ENCODE data around the gene KIAA0825.

Gene KIAA0825

DNA sequence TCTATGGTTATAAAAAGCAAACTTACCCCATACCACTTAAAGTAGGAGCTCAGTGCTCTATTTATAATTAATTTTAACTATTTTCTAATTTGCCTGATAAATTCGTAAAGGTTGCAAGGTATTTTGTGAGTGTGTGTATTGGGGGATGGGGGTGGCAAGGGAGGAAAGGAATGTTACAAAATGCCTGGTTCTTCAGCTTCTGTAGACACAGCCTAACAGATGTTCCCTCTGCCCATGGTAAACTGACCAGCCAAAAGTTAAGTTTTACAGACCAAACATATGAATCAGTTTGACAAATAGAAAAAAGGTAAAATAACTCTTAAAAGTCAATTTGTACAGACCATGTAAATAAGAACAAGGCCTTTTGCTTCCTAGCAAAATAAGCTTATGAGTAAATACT lies 232.6 kb downstream of the KIAA0825 start:
- no peak overlapping the region for H2AFZ ChIP-seq (ENCODE audit: low read depth, low read length)
- no peak overlapping the region for H3K9ac ChIP-seq (ENCODE audit: low read length)
- H3K79me2 ChIP-seq (ENCODE audit: low read length), result no peaks in the 10 kb centered on the region
- no peaks in the 10 kb centered on the region for H3K36me3 ChIP-seq (replicated peaks; ENCODE audit: low read depth, low read length)
- no peaks in the 10 kb centered on the region for H4K20me1 ChIP-seq (ENCODE audit: insufficient read depth, low read length)
- H3K27ac ChIP-seq (ENCODE audit: low read length), result no peak overlapping the region
- no peak for TF ChIP-seq EZH2phosphoT487 (IDR thresholded peaks at IDR 0.05; ENCODE audit: low read depth)
- TF ChIP-seq, protein P1, sequence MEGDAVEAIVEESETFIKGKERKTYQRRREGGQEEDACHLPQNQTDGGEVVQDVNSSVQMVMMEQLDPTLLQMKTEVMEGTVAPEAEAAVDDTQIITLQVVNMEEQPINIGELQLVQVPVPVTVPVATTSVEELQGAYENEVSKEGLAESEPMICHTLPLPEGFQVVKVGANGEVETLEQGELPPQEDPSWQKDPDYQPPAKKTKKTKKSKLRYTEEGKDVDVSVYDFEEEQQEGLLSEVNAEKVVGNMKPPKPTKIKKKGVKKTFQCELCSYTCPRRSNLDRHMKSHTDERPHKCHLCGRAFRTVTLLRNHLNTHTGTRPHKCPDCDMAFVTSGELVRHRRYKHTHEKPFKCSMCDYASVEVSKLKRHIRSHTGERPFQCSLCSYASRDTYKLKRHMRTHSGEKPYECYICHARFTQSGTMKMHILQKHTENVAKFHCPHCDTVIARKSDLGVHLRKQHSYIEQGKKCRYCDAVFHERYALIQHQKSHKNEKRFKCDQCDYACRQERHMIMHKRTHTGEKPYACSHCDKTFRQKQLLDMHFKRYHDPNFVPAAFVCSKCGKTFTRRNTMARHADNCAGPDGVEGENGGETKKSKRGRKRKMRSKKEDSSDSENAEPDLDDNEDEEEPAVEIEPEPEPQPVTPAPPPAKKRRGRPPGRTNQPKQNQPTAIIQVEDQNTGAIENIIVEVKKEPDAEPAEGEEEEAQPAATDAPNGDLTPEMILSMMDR (IDR thresholded peaks at IDR 0.05; ENCODE audit: low read depth, low read length), result no peak
- no peak overlapping the region for H3K4me3 ChIP-seq (ENCODE audit: low read length)
- no peaks in the 10 kb centered on the region for H3K9me3 ChIP-seq (ENCODE audit: insufficient read depth, low read length)
- H3K27me3 ChIP-seq (ENCODE audit: low read depth, low read length), result no peaks in the 10 kb centered on the region
- H3K4me1 ChIP-seq (ENCODE audit: low read length), result no peaks in the 10 kb centered on the region; the same call in 1 of the 2 replicates
- no peak overlapping the region for H3K4me2 ChIP-seq (ENCODE audit: low read length)

DNA sequence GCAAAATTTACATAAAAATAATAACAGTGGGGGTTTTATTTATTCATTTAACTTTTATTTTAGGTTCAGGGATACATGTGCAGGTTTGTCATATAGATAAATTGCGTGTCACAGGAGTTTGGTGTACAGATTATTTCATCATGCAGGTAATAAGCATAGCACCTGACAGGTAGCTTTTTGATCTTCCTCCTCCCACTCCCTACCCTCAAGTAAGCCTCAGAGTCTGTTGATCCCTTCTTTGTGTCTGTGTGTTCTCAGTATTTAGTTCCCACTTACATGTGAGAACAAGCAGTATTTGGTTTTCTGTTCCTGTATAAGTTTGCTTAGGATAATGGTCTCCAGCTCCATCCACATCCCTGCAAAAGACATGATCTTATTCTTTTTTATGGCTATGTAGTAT lies 240.3 kb downstream of the KIAA0825 start:
- H3K9me3 ChIP-seq (ENCODE audit: insufficient read depth, low read length), result no peaks in the 10 kb centered on the region
- H3K27me3 ChIP-seq (ENCODE audit: low read depth, low read length), result no peaks in the 10 kb centered on the region
- no peaks in the 10 kb centered on the region for H4K20me1 ChIP-seq (ENCODE audit: insufficient read depth, low read length)
- no peak overlapping the region for H3K4me3 ChIP-seq (ENCODE audit: low read length)
- H3K9ac ChIP-seq (ENCODE audit: low read length), result no peak overlapping the region
- no peak overlapping the region for H3K4me2 ChIP-seq (ENCODE audit: low read length)
- H3K79me2 ChIP-seq (ENCODE audit: low read length), result no peaks in the 10 kb centered on the region
- peaks cover 7% of the 10 kb centered on the region for H3K4me1 ChIP-seq (ENCODE audit: low read length)
- no peak overlapping the region for H2AFZ ChIP-seq (ENCODE audit: low read depth, low read length)
- H3K36me3 ChIP-seq (replicated peaks; ENCODE audit: low read depth, low read length), result no peaks in the 10 kb centered on the region
- TF ChIP-seq EZH2phosphoT487 (IDR thresholded peaks at IDR 0.05; ENCODE audit: low read depth), result no peak
- TF ChIP-seq, protein P1 (IDR thresholded peaks at IDR 0.05; ENCODE audit: low read depth, low read length), result no peak
- no peak overlapping the region for H3K27ac ChIP-seq (ENCODE audit: low read length)

DNA sequence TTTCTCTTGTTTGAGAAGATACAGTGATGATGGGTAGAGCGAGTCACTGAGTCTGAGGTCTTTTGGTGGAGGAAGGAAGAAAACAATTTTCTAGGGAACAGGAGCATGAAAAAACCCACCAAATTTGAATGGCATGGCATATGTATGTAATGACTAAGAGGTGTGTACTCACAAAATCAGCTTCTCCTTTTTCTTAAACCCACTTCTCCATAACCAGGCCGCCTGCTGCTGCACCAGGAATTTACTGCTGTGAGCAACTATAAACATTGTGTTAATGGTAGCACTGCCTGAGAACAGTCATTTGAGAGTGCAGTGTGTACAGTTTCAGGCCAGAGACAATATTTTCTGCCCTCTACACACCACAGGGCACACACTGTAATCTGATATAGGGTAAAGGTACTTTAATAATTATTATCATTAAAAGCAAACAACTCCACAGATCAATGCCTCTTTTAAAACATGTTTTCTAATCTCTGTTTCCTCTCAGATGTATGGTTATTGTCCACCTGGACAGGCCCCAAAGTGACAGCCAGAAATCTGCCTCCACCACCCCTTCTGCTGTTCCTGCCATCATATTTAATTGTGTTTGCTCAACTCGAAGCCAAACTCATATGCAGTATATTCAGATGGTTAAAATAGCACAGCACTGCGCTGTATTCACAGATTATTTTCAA lies 241.6 kb downstream of the KIAA0825 start:
- H3K27me3 ChIP-seq (ENCODE audit: low read depth, low read length), result no peaks in the 10 kb centered on the region
- no peaks in the 10 kb centered on the region for H3K79me2 ChIP-seq (ENCODE audit: low read length)
- no peak overlapping the region for H3K9ac ChIP-seq (ENCODE audit: low read length)
- no peak overlapping the region for H2AFZ ChIP-seq (ENCODE audit: low read depth, low read length)
- H3K9me3 ChIP-seq (ENCODE audit: insufficient read depth, low read length), result no peaks in the 10 kb centered on the region
- 0 out of 2 replicates have a peak overlapping the region, but pooled peaks have one; percentile 5 for H3K4me2 ChIP-seq (ENCODE audit: low read length)
- no peak overlapping the region for H3K27ac ChIP-seq (ENCODE audit: low read length)
- H3K4me3 ChIP-seq (ENCODE audit: low read length), result no peak overlapping the region
- peaks cover 7% of the 10 kb centered on the region for H3K4me1 ChIP-seq (ENCODE audit: low read length)
- no peaks in the 10 kb centered on the region for H3K36me3 ChIP-seq (replicated peaks; ENCODE audit: low read depth, low read length)
- no peaks in the 10 kb centered on the region for H4K20me1 ChIP-seq (ENCODE audit: insufficient read depth, low read length)
- no peak for TF ChIP-seq EZH2phosphoT487 (IDR thresholded peaks at IDR 0.05; ENCODE audit: low read depth)
- TF ChIP-seq, protein P1 (IDR thresholded peaks at IDR 0.05; ENCODE audit: low read depth, low read length), result no peak

DNA sequence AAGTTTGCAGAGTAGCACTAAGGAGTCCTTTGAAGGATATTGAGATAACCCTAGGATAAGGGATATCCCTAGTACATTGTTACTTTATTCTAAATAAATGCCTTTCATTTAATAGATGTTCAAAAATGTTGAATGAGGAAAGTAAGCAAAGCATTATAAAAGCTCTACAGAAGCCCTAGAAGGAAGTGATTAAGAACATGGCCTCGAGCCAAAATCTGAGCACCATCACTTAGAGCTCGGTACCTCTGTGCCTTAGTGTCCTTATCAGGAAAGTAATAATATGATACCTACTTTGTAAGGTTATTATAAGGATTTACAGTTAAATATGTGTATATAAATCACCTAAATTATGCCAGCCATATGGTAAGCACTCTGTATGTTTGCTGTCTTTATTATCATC lies 242.6 kb downstream of the KIAA0825 start:
- no peak overlapping the region for H3K9ac ChIP-seq (ENCODE audit: low read length)

More for the DNA sequence above, 242.6 kb downstream of the KIAA0825 start:
- H3K9me3 ChIP-seq (ENCODE audit: insufficient read depth, low read length), result no peaks in the 10 kb centered on the region
- TF ChIP-seq, protein P1 (IDR thresholded peaks at IDR 0.05; ENCODE audit: low read depth, low read length), result no peak
- no peak for TF ChIP-seq EZH2phosphoT487 (IDR thresholded peaks at IDR 0.05; ENCODE audit: low read depth)
- no peaks in the 10 kb centered on the region for H3K27me3 ChIP-seq (ENCODE audit: low read depth, low read length)
- no peak overlapping the region for H3K27ac ChIP-seq (ENCODE audit: low read length)
- no peaks in the 10 kb centered on the region for H4K20me1 ChIP-seq (ENCODE audit: insufficient read depth, low read length)
- no peaks in the 10 kb centered on the region for H3K79me2 ChIP-seq (ENCODE audit: low read length)
- H3K4me1 ChIP-seq (ENCODE audit: low read length), result peaks cover 7% of the 10 kb centered on the region
- no peak overlapping the region for H3K4me2 ChIP-seq (ENCODE audit: low read length)
- no peak overlapping the region for H3K4me3 ChIP-seq (ENCODE audit: low read length)
- no peaks in the 10 kb centered on the region for H3K36me3 ChIP-seq (replicated peaks; ENCODE audit: low read depth, low read length)
- H2AFZ ChIP-seq (ENCODE audit: low read depth, low read length), result no peak overlapping the region
